Measurements from ENCODE around the gene OR4D10. TPM values are rescaled to one million over a fixed set of nuclear protein-coding genes. Genes with fewer than 3 reads are reported as not detected.

The OR4D10 gene
- total and polyA plus RNA-seq, 2 of the 4 experiments (the other 2 are of a cell fraction), result not detected

DNA sequence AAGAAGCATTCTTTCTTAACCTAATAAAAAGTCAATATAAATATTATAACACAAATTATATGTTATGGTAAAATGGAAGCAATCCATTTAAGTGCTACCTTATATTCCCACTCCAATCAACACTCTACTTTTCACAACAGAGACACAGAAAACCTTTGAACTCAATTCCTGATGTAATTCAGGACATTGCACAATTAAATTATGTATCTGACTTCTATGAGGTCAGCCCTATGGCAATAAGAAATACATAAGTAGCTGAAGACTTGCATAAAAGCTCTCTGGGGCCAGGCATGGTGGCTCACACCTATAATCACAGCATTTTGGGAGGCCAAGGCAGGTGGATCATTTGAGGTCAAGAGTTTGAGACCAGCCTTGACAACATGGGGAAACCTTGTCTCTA is 6.8 kb downstream of the OR4D10 start:
- H3K9ac ChIP-seq (ENCODE audit: low read depth, low read length), result no peak overlapping the region
- no peak overlapping the region for H2BK120ac ChIP-seq (ENCODE audit: low read depth, low read length)
- no peak overlapping the region for H2BK20ac ChIP-seq (ENCODE audit: low read depth, low read length)
- H4K5ac ChIP-seq (ENCODE audit: low read depth, low read length), result no peak overlapping the region
- no peak overlapping the region for H3K27ac ChIP-seq (ENCODE audit: insufficient read depth, low read length)
- no peaks in the 10 kb centered on the region for H3K79me1 ChIP-seq (ENCODE audit: low read depth in 1 of 2, low read length in 2 of 2)
- POLR2A ChIA-PET (ENCODE audit: unreplicated experiment), result no interaction called here
- no peak overlapping the region for H3K14ac ChIP-seq (replicated peaks; ENCODE audit: low read depth, low read length)
- CTCF ChIA-PET, result no interaction called here
- no peak for ATAC-seq (ENCODE audit: low read depth)
- H4K8ac ChIP-seq (ENCODE audit: low read depth in 2 of 2, low read length in 2 of 2), result no peak overlapping the region
- H2AK5ac ChIP-seq (ENCODE audit: low read depth, low read length), result no peak overlapping the region
- no peaks in the 10 kb centered on the region for H3K4me1 ChIP-seq (ENCODE audit: control insufficient read depth, insufficient read depth, low read length)
- H3K9me1 ChIP-seq (ENCODE audit: insufficient read depth, low read length), result no peaks in the 10 kb centered on the region
- H3K9me3 ChIP-seq (ENCODE audit: control insufficient read depth, insufficient read depth, low read length), result no peaks in the 10 kb centered on the region
- no peak overlapping the region for H3K56ac ChIP-seq (ENCODE audit: extremely low read depth, insufficient read depth, low read length)
- H3K36me3 ChIP-seq (ENCODE audit: control insufficient read depth, insufficient read depth, low read length), result no peaks in the 10 kb centered on the region
- no peak overlapping the region for H3K4ac ChIP-seq (ENCODE audit: low read depth, low read length)
- intact Hi-C loops (cut with micrococcal nuclease) (no loop called here), in situ Hi-C loops (cut with MboI; ENCODE audit: low sequenced_read_pairs) (no loop called here), dilution Hi-C loops (cut with HindIII; ENCODE audit: low sequenced_read_pairs, unreplicated experiment) (no loop called here)
- H3K18ac ChIP-seq (ENCODE audit: low read depth, low read length), result no peak overlapping the region
- no peak overlapping the region for H2AK9ac ChIP-seq (replicated peaks; ENCODE audit: low read depth, low read length, poor library complexity)
- TF ChIP-seq FOS (IDR thresholded peaks at IDR 0.05; ENCODE audit: low read depth, low read length) (no peak), MAFK (IDR thresholded peaks at IDR 0.05; ENCODE audit: low read depth, low read length) (no peak), MAZ (IDR thresholded peaks at IDR 0.05; ENCODE audit: borderline replicate concordance, low read depth, low read length) (no peak), RCOR1 (IDR thresholded peaks at IDR 0.05; ENCODE audit: insufficient replicate concordance, low read length) (no peak), SMC3 (IDR thresholded peaks at IDR 0.05; ENCODE audit: low read depth, low read length) (no peak), CHD1 (IDR thresholded peaks at IDR 0.05; ENCODE audit: low read depth, low read length) (no peak), POLR2A (IDR thresholded peaks at IDR 0.05; ENCODE audit: low read depth, low read length) (no peak), NFE2L2 (IDR thresholded peaks at IDR 0.05; ENCODE audit: low read depth, low read length) (no peak), CEBPB (IDR thresholded peaks at IDR 0.05; ENCODE audit: low read depth, low read length) (no peak), BHLHE40 (IDR thresholded peaks at IDR 0.05; ENCODE audit: low read depth, low read length) (no peak), RFX5 (IDR thresholded peaks at IDR 0.05; ENCODE audit: low read depth, low read length) (no peak), MXI1 (IDR thresholded peaks at IDR 0.05; ENCODE audit: borderline replicate concordance, low read depth, low read length) (no peak), RAD21 (IDR thresholded peaks at IDR 0.05; ENCODE audit: low read length) (no peak)
- TF ChIP-seq, protein P1, sequence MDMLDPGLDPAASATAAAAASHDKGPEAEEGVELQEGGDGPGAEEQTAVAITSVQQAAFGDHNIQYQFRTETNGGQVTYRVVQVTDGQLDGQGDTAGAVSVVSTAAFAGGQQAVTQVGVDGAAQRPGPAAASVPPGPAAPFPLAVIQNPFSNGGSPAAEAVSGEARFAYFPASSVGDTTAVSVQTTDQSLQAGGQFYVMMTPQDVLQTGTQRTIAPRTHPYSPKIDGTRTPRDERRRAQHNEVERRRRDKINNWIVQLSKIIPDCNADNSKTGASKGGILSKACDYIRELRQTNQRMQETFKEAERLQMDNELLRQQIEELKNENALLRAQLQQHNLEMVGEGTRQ (IDR thresholded peaks at IDR 0.05; ENCODE audit: low read depth, low read length), result no peak
- TF ChIP-seq, protein P2, sequence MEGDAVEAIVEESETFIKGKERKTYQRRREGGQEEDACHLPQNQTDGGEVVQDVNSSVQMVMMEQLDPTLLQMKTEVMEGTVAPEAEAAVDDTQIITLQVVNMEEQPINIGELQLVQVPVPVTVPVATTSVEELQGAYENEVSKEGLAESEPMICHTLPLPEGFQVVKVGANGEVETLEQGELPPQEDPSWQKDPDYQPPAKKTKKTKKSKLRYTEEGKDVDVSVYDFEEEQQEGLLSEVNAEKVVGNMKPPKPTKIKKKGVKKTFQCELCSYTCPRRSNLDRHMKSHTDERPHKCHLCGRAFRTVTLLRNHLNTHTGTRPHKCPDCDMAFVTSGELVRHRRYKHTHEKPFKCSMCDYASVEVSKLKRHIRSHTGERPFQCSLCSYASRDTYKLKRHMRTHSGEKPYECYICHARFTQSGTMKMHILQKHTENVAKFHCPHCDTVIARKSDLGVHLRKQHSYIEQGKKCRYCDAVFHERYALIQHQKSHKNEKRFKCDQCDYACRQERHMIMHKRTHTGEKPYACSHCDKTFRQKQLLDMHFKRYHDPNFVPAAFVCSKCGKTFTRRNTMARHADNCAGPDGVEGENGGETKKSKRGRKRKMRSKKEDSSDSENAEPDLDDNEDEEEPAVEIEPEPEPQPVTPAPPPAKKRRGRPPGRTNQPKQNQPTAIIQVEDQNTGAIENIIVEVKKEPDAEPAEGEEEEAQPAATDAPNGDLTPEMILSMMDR (conservative IDR thresholded peaks at IDR 0.05; ENCODE audit: low read depth, low read length), result no peak
- TF ChIP-seq, protein P3, sequence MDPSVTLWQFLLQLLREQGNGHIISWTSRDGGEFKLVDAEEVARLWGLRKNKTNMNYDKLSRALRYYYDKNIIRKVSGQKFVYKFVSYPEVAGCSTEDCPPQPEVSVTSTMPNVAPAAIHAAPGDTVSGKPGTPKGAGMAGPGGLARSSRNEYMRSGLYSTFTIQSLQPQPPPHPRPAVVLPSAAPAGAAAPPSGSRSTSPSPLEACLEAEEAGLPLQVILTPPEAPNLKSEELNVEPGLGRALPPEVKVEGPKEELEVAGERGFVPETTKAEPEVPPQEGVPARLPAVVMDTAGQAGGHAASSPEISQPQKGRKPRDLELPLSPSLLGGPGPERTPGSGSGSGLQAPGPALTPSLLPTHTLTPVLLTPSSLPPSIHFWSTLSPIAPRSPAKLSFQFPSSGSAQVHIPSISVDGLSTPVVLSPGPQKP (IDR thresholded peaks at IDR 0.05; ENCODE audit: borderline replicate concordance, low read depth, low read length), result no peak
- no peaks in the 10 kb centered on the region for H4K20me1 ChIP-seq (ENCODE audit: insufficient read depth, low read length)
- H3K4me3 ChIP-seq (ENCODE audit: insufficient read depth, low read depth, low read length), result no peak overlapping the region
- no TSS peak for BruUV-seq (replicated peaks)
- H2BK15ac ChIP-seq (ENCODE audit: low read depth, low read length), result no peak overlapping the region
- no peak overlapping the region for H3K4me2 ChIP-seq (ENCODE audit: low read depth, low read length)
- no peaks in the 10 kb centered on the region for H3K27me3 ChIP-seq (ENCODE audit: control insufficient read depth, insufficient read depth, low read length)
- no peak overlapping the region for H2AFZ ChIP-seq (replicated peaks; ENCODE audit: low read length, poor library complexity)
- no peak overlapping the region for H4K91ac ChIP-seq (ENCODE audit: insufficient read depth, low read depth, low read length)
- DNase-seq, result no peak
- H3K23ac ChIP-seq (ENCODE audit: low read depth, low read length), result no peak overlapping the region
- no peak overlapping the region for H2BK5ac ChIP-seq (ENCODE audit: low read depth, low read length, poor library complexity, severe bottlenecking)
